GM12864 (cell line): Measurements from ENCODE around the gene ZNFX1.

Experiments
- DNase-seq: peaks from one replicate; pipeline ENCODE4 v3.0.0-alpha.2; 2011; ENCODE audit warnings: low read depth
- H3K4me3 ChIP-seq: 2 replicates; pipeline ENCODE4 v1.5.1; 2011; ENCODE audit warnings: mild to moderate bottlenecking, low read depth, low read length, control low read depth
- CTCF ChIP-seq: IDR thresholded peaks from 2 replicates; pipeline ENCODE4 v1.5.1; 2011; ENCODE audit warnings: low read depth, mild to moderate bottlenecking, moderate library complexity, low read length, control low read depth, inconsistent platforms; ENCODE audit errors: missing control alignments

Gene ZNFX1

GRCh38 chr20:49233226-49233625 is 44.6 kb downstream of the ZNFX1 start:
- H3K4me3 ChIP-seq, result no peak overlapping the region
- TF ChIP-seq CTCF, result no peak
- DNase-seq, result no peak

DNA sequence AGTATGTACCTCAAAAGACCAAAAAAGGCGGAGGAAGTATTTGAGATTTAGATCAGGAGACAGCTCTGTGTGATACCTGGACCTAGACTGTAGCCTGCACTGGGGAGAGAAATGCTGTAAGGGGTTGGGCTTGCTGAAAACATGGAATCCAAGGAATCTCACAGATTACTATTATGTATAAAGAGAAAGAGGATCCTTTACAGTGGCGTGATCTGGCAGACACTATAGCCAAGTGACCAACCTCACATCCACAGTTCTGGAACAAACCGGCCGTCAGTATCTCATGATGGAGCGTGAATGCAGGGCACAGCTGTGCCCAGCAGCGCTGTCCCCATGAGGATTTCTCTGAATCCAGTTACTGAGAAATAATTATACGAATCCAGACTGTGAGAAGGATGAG is 46.4 kb downstream of the ZNFX1 start:
- no peak for DNase-seq
- no peak for TF ChIP-seq CTCF
- H3K4me3 ChIP-seq, result no peak overlapping the region

DNA sequence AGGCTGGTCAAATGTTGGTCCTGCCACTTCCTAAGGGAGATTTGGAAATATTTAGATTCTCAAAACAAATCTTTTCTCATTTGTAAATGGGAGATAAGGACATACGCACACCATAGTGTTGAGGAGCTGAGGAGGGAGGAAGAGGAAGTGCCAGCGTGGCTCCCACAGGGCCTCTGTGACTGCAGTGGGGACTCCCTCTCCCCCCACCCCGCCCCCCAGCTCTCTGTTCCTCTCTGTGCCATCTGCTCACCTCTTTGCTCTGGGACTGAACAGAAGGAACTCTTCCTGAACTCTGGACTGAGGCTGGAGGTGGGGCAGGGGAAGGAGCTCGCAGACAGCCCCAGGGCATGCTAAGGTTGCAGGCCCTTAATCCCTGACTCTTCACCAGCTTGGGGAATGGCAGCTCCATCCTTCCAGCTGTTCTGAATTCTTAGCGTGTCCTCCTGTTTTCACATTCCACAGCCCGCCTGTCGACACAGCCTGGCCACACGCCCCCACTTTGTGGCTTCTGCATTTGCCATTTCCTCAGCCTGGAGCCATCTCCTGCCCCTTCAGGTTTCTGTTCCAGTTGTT is 47.2 kb downstream of the ZNFX1 start:
- H3K4me3 ChIP-seq, result no peak overlapping the region
- TF ChIP-seq CTCF, result no peak
- no peak for DNase-seq

DNA sequence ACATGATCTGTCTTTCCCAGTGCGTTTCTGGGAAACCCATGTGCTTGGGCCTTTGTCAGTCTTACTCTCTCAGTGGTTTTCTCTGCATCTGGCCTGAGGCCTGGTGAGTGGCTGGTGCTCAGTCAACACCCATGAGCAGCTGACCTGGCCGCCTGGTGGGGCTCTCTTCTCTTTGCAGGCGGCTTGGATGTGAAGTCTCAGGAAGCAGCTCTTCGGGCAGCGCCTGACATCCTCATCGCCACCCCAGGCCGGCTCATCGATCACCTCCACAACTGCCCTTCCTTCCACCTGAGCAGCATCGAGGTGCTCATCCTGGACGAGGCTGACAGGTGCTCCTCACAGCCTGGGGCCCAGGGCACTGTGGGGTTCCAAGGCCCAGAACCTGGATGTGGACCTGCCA is 47.8 kb downstream of the ZNFX1 start:
- DNase-seq, result no peak
- H3K4me3 ChIP-seq, result no peak overlapping the region
- no peak for TF ChIP-seq CTCF

DNA sequence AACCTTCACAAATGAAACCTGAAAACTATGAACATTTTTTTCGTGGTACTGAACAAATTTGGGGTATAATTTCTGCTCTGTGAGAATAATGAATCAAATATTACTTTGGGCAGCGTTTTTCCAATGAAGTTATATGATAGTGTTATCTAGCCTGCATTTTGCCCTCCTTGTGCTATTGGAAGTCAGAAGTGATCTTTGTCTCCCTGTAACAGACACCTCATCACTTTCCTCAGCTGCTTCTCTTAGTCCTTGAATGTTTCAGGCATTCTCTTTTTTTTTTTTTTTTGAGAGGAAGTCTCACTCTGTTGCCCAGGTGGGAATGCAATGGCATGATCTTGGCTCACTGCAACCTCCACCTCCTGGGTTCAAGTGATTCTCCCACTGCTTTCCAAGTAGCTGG is 48.5 kb downstream of the ZNFX1 start:
- H3K4me3 ChIP-seq, result no peak overlapping the region
- TF ChIP-seq CTCF, result no peak
- DNase-seq, result no peak

GRCh38 chr20:49228676-49229075 is 49.2 kb downstream of the ZNFX1 start:
- no peak for TF ChIP-seq CTCF

GRCh38 chr20:49225896-49226295 is 52.0 kb downstream of the ZNFX1 start:
- TF ChIP-seq CTCF, result no peak
- no peak overlapping the region for H3K4me3 ChIP-seq
- no peak for DNase-seq

More at GRCh38 chr20:49228676-49229075, 49.2 kb downstream of the ZNFX1 start:
- DNase-seq, result no peak
- no peak overlapping the region for H3K4me3 ChIP-seq
